Ovary (tissue), 3 donors: Measurements from ENCODE around the gene ANKDD1B.

Experiments used
- CTCF ChIP-seq, 3 donors: fragments of 450-650 bp in 2 of 3; fragments of 200-600 bp in 1 of 3; IDR thresholded peaks; one replicate each; pipeline versions ENCODE4 v1.5.1 to v1.8.0; 2016 to 2022; ENCODE audit warnings: antibody characterized with exemption in 3 of 3, mild to moderate bottlenecking in 1 of 3
- POLR2A ChIP-seq: fragments of 450-650 bp; IDR thresholded peaks from one replicate; pipeline ENCODE4 v1.6.1; 2017; ENCODE audit warnings: antibody characterized with exemption, mild to moderate bottlenecking, moderate library complexity
- donor health status: DM: no; HTN: no; CAD: no.

GRCh38 chr5:75574791-75575190 is 36.5 kb upstream of the ANKDD1B start:
- TF ChIP-seq CTCF (IDR thresholded peaks at IDR 0.05) (no peak), POLR2A (no peak)
